ENCODE results near the gene FOXO1.

The FOXO1 gene

GRCh38 chr13:40572961-40573360 is 93.5 kb downstream of the FOXO1 start:
- Histone ChIP-seq H3K27me3 (replicated peaks; ENCODE audit: control insufficient read depth, insufficient read depth, low read length) (no peaks in the 10 kb centered on the region), H3K9ac (ENCODE audit: low read length) (no peak overlapping the region), H3K36me3 (ENCODE audit: control insufficient read depth, insufficient read depth, low read length, severe bottlenecking) (no peaks in the 10 kb centered on the region), H3K4me3 (ENCODE audit: low read length) (no peak overlapping the region), H3K4me1 (ENCODE audit: control insufficient read depth, insufficient read depth, low read length) (peaks cover 33% of the 10 kb centered on the region), H3K9me3 (ENCODE audit: control insufficient read depth, low read length) (no peaks in the 10 kb centered on the region)
- no peak for DNase-seq (ENCODE audit: low read depth)

DNA sequence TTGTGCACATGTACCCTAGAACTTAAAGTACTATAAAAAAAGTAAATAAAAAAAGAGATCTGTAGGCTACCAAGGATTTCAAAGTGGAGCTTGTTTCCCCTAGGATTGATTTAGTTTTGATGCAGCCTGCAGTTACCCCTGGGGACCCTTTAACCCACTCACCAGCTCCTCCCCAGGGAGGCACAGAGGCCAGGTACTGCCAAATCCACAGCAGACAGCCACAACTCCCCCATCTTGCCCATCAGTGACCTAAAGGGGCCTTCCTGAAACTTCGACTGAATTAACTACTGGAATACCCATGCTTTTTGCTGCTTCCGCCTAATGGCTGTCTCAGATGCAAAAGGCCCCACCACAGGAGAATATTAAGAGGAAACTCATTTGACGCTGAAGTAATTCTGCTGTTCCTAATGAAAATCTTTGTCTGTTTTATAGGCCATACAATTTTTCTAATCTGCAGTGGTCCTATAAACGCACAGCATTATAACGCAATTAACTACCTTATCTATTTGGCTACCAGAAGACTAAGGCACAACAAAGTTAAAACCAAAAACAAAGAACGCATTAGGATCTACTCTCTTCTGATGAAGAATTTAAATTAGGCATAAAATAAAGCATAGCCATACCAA is 95.0 kb downstream of the FOXO1 start:
- Histone ChIP-seq H3K36me3 (ENCODE audit: control insufficient read depth, insufficient read depth, low read length, severe bottlenecking) (no peaks in the 10 kb centered on the region), H3K9ac (ENCODE audit: low read length) (no peak overlapping the region), H3K9me3 (ENCODE audit: control insufficient read depth, low read length) (no peaks in the 10 kb centered on the region), H3K4me1 (ENCODE audit: control insufficient read depth, insufficient read depth, low read length) (peaks cover 31% of the 10 kb centered on the region), H3K4me3 (ENCODE audit: low read length) (no peak overlapping the region), H3K27me3 (replicated peaks; ENCODE audit: control insufficient read depth, insufficient read depth, low read length) (no peaks in the 10 kb centered on the region)
- DNase-seq (ENCODE audit: low read depth), result no peak

DNA sequence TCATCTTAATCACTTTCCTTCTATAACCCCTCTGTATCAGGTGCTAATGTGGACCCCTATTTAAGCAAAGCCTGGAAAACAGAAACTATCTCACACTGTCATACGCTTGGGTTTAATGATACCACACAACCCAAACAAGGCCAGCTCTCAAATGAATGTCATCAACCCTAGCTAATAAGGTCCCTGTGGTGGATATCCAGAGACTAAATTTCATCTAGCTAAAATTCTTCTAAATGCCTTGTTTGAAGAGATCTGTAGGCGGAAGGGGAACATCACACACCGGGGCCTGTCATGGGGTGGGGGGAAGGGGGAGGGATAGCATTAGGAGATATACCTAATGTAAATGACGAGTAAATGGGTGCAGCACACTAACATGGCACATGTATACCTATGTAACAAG is 95.5 kb downstream of the FOXO1 start:
- Histone ChIP-seq H3K27me3 (replicated peaks; ENCODE audit: control insufficient read depth, insufficient read depth, low read length) (no peaks in the 10 kb centered on the region), H3K36me3 (ENCODE audit: control insufficient read depth, insufficient read depth, low read length, severe bottlenecking) (no peaks in the 10 kb centered on the region), H3K9me3 (ENCODE audit: control insufficient read depth, low read length) (no peaks in the 10 kb centered on the region), H3K4me1 (ENCODE audit: control insufficient read depth, insufficient read depth, low read length) (peaks cover 31% of the 10 kb centered on the region), H3K9ac (ENCODE audit: low read length) (no peak overlapping the region), H3K4me3 (ENCODE audit: low read length) (no peak overlapping the region)
- no peak for DNase-seq (ENCODE audit: low read depth)

DNA sequence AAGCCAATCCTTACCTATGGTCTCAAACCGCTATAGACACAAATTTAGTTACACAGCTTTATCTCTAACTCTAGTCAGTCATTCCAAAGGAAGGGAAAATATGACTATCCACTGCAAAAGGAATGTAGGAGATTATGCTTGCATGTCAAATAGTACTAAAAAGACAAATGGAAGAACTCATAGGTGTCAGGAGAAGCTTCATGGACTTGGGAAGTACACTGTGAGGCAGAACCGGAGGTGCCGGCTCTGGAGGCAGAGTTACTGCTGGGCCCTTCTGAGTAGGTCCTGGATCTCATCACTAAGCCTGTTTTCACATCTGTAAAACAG is 97.5 kb downstream of the FOXO1 start:
- H3K4me3 ChIP-seq (ENCODE audit: low read length), result no peak overlapping the region
- no peaks in the 10 kb centered on the region for H3K9me3 ChIP-seq (ENCODE audit: control insufficient read depth, low read length)
- no peaks in the 10 kb centered on the region for H3K27me3 ChIP-seq (replicated peaks; ENCODE audit: control insufficient read depth, insufficient read depth, low read length)
- H3K4me1 ChIP-seq (ENCODE audit: control insufficient read depth, insufficient read depth, low read length), result peaks cover 45% of the 10 kb centered on the region
- H3K9ac ChIP-seq (ENCODE audit: low read length), result no peak overlapping the region
- no peak for DNase-seq (ENCODE audit: low read depth)
- no peaks in the 10 kb centered on the region for H3K36me3 ChIP-seq (ENCODE audit: control insufficient read depth, insufficient read depth, low read length, severe bottlenecking)

DNA sequence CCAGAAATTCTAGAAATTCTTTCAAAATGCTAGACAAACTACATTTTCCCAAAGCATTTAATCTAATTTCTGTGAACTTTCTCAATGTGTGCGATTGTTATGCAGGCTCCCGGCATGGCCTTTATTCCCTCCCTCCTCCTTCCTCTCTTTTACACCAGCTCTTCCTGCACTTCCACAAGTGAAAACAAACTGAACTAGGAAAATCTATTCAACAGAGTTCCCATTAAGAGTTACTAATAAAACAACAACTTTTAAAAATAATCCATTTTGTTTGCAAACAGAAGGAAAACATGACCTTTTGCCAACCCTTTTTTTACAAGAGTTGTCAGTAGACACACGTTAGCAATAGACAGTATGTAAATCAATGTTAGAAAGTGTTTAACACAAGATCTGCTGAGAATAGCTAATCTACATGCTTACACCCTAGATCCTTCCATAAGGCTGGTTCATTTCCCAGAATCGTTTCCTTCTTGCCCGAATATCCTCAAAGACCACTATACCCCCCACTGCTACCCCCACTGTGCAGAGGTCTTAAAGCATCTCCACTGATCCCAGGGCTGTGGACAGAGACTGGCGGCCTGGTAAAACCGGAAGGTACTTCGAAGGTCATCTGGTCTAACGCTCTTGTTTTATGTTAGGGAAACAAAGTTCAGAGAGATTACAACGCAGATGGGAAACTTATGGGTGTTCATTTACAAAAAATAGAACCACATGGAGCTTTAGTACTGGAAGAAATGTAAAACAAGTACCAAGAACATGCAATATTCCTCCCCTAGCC is 98.0 kb downstream of the FOXO1 start:
- Histone ChIP-seq H3K36me3 (ENCODE audit: control insufficient read depth, insufficient read depth, low read length, severe bottlenecking) (no peaks in the 10 kb centered on the region), H3K27me3 (replicated peaks; ENCODE audit: control insufficient read depth, insufficient read depth, low read length) (no peaks in the 10 kb centered on the region), H3K9ac (ENCODE audit: low read length) (no peak overlapping the region), H3K4me1 (ENCODE audit: control insufficient read depth, insufficient read depth, low read length) (peaks cover 51% of the 10 kb centered on the region), H3K4me3 (ENCODE audit: low read length) (no peak overlapping the region), H3K9me3 (ENCODE audit: control insufficient read depth, low read length) (no peaks in the 10 kb centered on the region)
- DNase-seq (ENCODE audit: low read depth), result no peak

- no peaks in the 10 kb centered on the region for H3K27me3 ChIP-seq (replicated peaks; ENCODE audit: control insufficient read depth, insufficient read depth, low read length)
- no peaks in the 10 kb centered on the region for H3K9me3 ChIP-seq (ENCODE audit: control insufficient read depth, low read length)
- no peak for DNase-seq (ENCODE audit: low read depth)
- H3K4me1 ChIP-seq (ENCODE audit: control insufficient read depth, insufficient read depth, low read length), result peaks cover 59% of the 10 kb centered on the region
- H3K36me3 ChIP-seq (ENCODE audit: control insufficient read depth, insufficient read depth, low read length, severe bottlenecking), result no peaks in the 10 kb centered on the region
- H3K4me3 ChIP-seq (ENCODE audit: low read length), result no peak overlapping the region
- H3K9ac ChIP-seq (ENCODE audit: low read length), result no peak overlapping the region
These were observed 99.6 kb downstream of the FOXO1 start for GRCh38 chr13:40566811-40567210.

- Histone ChIP-seq H3K4me3 (ENCODE audit: low read length) (no peak overlapping the region), H3K9me3 (ENCODE audit: control insufficient read depth, low read length) (no peaks in the 10 kb centered on the region), H3K9ac (ENCODE audit: low read length) (no peak overlapping the region), H3K36me3 (ENCODE audit: control insufficient read depth, insufficient read depth, low read length, severe bottlenecking) (no peaks in the 10 kb centered on the region), H3K27me3 (replicated peaks; ENCODE audit: control insufficient read depth, insufficient read depth, low read length) (no peaks in the 10 kb centered on the region), H3K4me1 (ENCODE audit: control insufficient read depth, insufficient read depth, low read length) (peaks cover 59% of the 10 kb centered on the region)
- no peak for DNase-seq (ENCODE audit: low read depth)
These were observed 100.9 kb downstream of the FOXO1 start for GRCh38 chr13:40565282-40566148.

DNA sequence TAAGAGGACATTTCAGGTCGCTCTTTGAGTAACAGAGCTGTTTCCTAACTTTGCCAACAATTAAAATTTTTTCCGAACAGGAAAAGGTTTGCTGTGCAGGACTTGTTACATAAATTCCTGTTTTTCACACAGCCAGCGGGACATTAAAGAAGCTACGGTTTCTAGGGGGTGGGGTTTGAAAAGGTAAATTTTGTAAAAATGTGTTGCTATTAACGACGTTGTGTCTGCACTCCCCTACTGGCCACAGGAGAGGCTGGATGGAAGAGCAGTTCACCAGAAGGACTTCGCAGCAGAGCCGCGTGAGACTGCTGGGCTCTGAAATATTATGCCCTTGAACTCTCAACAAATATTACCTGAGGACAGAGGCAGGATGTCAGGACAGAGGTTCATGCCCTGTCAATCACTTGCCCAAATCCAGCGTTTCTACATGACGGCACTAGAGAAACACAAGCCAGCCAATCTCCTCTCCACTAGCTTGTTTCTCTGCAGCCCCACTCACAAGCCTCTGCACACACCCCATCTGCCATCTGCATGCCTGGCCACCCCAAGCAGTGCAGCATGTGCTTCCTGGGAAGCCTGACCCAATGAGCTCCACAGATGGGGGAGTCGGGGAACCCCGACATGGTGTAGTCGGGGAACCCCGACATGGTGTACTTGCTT is 102.0 kb downstream of the FOXO1 start:
- H3K9me3 ChIP-seq (ENCODE audit: control insufficient read depth, low read length), result no peaks in the 10 kb centered on the region
- DNase-seq (ENCODE audit: low read depth), result no peak
- H3K4me1 ChIP-seq (ENCODE audit: control insufficient read depth, insufficient read depth, low read length), result peaks cover 59% of the 10 kb centered on the region
- peaks cover 9% of the 10 kb centered on the region for H3K36me3 ChIP-seq (ENCODE audit: control insufficient read depth, insufficient read depth, low read length, severe bottlenecking)
- no peaks in the 10 kb centered on the region for H3K27me3 ChIP-seq (replicated peaks; ENCODE audit: control insufficient read depth, insufficient read depth, low read length)
- H3K4me3 ChIP-seq (ENCODE audit: low read length), result peak overlapping the region; percentile 3
- peak overlapping the region; percentile 50 for H3K9ac ChIP-seq (ENCODE audit: low read length)

DNA sequence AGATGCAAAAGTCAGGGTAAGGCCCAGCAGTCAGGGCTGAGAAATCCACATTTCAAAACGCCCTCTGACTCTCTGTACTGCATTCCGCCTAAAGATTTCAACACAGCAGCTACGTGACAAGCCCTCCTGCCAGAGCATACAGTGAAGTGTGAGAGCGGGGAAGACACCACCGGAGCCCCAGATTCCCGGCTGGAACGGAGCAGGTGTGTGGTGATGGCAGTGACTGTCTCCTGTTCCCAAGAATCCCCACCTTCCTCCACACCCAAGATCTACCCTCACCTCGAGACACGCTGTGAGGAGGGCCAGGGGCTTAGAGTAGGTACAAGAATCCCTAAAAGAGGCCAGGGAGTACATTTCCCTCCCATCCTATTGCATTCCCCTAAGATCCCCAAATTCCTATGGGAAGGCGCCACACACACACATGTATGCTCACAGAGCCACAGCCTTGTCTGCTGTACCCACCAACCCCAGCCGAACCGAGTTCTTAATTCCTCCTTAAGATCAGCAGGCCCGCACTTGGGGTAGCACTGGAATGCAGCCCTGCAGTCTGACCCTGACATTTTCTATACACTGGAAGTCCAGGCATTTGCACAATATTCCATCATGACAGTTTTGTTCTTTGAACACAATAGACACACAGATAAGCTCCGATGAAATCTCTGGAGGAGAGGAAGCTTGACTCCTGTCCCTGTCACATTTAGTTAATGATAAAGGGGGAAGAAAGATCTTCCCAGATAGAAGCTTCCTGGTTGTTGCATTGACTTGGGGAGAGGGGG is 102.9 kb downstream of the FOXO1 start:
- H3K9ac ChIP-seq (ENCODE audit: low read length), result peak overlapping the region; percentile 50
- peaks cover 55% of the 10 kb centered on the region for H3K4me1 ChIP-seq (ENCODE audit: control insufficient read depth, insufficient read depth, low read length)
- H3K9me3 ChIP-seq (ENCODE audit: control insufficient read depth, low read length), result no peaks in the 10 kb centered on the region
- H3K4me3 ChIP-seq (ENCODE audit: low read length), result peak overlapping the region; percentile 5
- DNase-seq (ENCODE audit: low read depth), result no peak
- H3K36me3 ChIP-seq (ENCODE audit: control insufficient read depth, insufficient read depth, low read length, severe bottlenecking), result peaks cover 18% of the 10 kb centered on the region
- H3K27me3 ChIP-seq (replicated peaks; ENCODE audit: control insufficient read depth, insufficient read depth, low read length), result no peaks in the 10 kb centered on the region

DNA sequence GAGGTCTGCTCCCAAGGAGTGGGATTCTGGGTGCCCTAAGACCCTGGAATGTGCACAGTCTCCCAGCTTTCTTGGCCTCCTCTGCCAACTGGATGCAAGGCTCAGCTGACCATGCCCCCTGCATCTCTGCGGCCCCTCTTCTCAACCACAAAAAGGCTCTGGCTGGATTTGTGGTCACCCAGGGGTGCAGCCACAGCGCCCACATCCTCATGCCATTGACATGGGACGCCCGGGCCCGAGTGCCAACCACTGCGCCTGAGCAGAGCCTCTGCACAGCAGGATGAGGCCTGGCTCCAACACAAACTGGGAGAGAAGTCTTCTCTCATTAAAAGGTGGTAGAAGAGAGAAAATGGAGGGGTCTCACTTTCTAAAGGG is 103.5 kb downstream of the FOXO1 start:
- Histone ChIP-seq H3K4me3 (ENCODE audit: low read length) (peak overlapping the region; percentile 5), H3K36me3 (ENCODE audit: control insufficient read depth, insufficient read depth, low read length, severe bottlenecking) (peaks cover 24% of the 10 kb centered on the region), H3K4me1 (ENCODE audit: control insufficient read depth, insufficient read depth, low read length) (peaks cover 50% of the 10 kb centered on the region), H3K9ac (ENCODE audit: low read length) (peak overlapping the region; percentile 48), H3K9me3 (ENCODE audit: control insufficient read depth, low read length) (no peaks in the 10 kb centered on the region), H3K27me3 (replicated peaks; ENCODE audit: control insufficient read depth, insufficient read depth, low read length) (no peaks in the 10 kb centered on the region)
- no peak for DNase-seq (ENCODE audit: low read depth)
